ENCODE measurements around the gene SETBP1.

The SETBP1 gene

DNA sequence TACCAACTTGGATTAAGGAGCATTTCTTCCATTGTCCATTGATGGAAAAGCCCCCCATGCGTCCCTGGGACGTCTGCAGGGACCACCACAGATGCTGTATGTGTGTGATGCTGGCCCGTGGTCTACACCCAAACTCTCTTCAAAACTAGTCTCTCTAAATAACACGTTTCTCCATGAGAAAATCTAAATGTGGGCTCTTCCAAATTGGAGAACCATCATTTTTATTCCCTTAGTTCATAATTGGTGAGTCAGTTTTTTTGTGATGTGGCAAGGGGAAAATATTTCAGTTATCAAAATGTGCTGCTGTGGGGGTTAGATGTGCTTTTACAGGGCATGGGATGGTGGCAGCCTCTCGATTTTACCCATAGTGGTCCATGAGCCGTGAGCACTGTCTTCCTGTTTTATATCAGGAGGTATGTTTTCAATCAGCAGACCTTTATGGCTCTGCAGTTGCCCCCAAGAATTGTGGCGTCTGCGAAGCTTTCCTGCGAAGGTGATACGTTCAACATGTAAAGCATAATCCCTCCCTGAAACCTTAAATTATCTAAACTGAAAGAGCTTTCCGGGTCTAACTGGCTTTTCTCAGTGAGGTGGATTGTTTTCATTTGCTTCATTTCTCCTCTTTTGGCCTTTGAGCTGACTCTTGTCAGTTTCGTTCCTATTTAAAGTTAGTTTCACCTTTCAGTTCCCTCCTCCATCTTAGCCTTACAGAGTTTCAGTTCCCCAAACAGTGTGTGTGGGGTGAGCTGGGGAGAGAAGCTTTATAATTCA, 78.4 kb downstream of the SETBP1 start:
- H3K36me3 ChIP-seq (ENCODE audit: control insufficient read depth, insufficient read depth, low read length) = no peaks in the 10 kb centered on the region
- H3K4me3 ChIP-seq (ENCODE audit: low read depth, low read length) = no peak overlapping the region
- H3K9me3 ChIP-seq (ENCODE audit: control insufficient read depth, insufficient read depth, low read length) = no peaks in the 10 kb centered on the region
- H3K9ac ChIP-seq (ENCODE audit: low read depth, low read length) = no peak overlapping the region
- no peaks in the 10 kb centered on the region for H3K4me1 ChIP-seq (ENCODE audit: control insufficient read depth, insufficient read depth, low read length)
- H3K27me3 ChIP-seq (ENCODE audit: control insufficient read depth, insufficient read depth, low read length) = no peaks in the 10 kb centered on the region

- no peak overlapping the region for H3K4me3 ChIP-seq (ENCODE audit: low read depth, low read length)
- no peaks in the 10 kb centered on the region for H3K36me3 ChIP-seq (ENCODE audit: control insufficient read depth, insufficient read depth, low read length)
- H3K9me3 ChIP-seq (ENCODE audit: control insufficient read depth, insufficient read depth, low read length) = no peaks in the 10 kb centered on the region
- H3K4me1 ChIP-seq (ENCODE audit: control insufficient read depth, insufficient read depth, low read length) = no peaks in the 10 kb centered on the region
- no peak overlapping the region for H3K9ac ChIP-seq (ENCODE audit: low read depth, low read length)
- no peaks in the 10 kb centered on the region for H3K27me3 ChIP-seq (ENCODE audit: control insufficient read depth, insufficient read depth, low read length)
These were observed 79.2 kb downstream of the SETBP1 start for GRCh38 chr18:44759925-44760342.

- Histone ChIP-seq H3K4me3 (ENCODE audit: low read depth, low read length) (no peak overlapping the region), H3K9ac (ENCODE audit: low read depth, low read length) (no peak overlapping the region), H3K36me3 (ENCODE audit: control insufficient read depth, insufficient read depth, low read length) (no peaks in the 10 kb centered on the region), H3K27me3 (ENCODE audit: control insufficient read depth, insufficient read depth, low read length) (no peaks in the 10 kb centered on the region), H3K4me1 (ENCODE audit: control insufficient read depth, insufficient read depth, low read length) (no peaks in the 10 kb centered on the region), H3K9me3 (ENCODE audit: control insufficient read depth, insufficient read depth, low read length) (no peaks in the 10 kb centered on the region)
These were observed 81.1 kb downstream of the SETBP1 start for GRCh38 chr18:44761812-44762211.

- Histone ChIP-seq H3K9me3 (ENCODE audit: control insufficient read depth, insufficient read depth, low read length) (no peaks in the 10 kb centered on the region), H3K36me3 (ENCODE audit: control insufficient read depth, insufficient read depth, low read length) (no peaks in the 10 kb centered on the region), H3K9ac (ENCODE audit: low read depth, low read length) (no peak overlapping the region), H3K27me3 (ENCODE audit: control insufficient read depth, insufficient read depth, low read length) (no peaks in the 10 kb centered on the region), H3K4me3 (ENCODE audit: low read depth, low read length) (no peak overlapping the region), H3K4me1 (ENCODE audit: control insufficient read depth, insufficient read depth, low read length) (no peaks in the 10 kb centered on the region)
These were observed 82.6 kb downstream of the SETBP1 start for GRCh38 chr18:44763327-44763726.

GRCh38 chr18:44764863-44765262, 84.2 kb downstream of the SETBP1 start:
- no peak overlapping the region for H3K4me3 ChIP-seq (ENCODE audit: low read depth, low read length)
- H3K9me3 ChIP-seq (ENCODE audit: control insufficient read depth, insufficient read depth, low read length) = no peaks in the 10 kb centered on the region
- H3K27me3 ChIP-seq (ENCODE audit: control insufficient read depth, insufficient read depth, low read length) = no peaks in the 10 kb centered on the region
- H3K9ac ChIP-seq (ENCODE audit: low read depth, low read length) = no peak overlapping the region
- H3K4me1 ChIP-seq (ENCODE audit: control insufficient read depth, insufficient read depth, low read length) = no peaks in the 10 kb centered on the region
- no peaks in the 10 kb centered on the region for H3K36me3 ChIP-seq (ENCODE audit: control insufficient read depth, insufficient read depth, low read length)

DNA sequence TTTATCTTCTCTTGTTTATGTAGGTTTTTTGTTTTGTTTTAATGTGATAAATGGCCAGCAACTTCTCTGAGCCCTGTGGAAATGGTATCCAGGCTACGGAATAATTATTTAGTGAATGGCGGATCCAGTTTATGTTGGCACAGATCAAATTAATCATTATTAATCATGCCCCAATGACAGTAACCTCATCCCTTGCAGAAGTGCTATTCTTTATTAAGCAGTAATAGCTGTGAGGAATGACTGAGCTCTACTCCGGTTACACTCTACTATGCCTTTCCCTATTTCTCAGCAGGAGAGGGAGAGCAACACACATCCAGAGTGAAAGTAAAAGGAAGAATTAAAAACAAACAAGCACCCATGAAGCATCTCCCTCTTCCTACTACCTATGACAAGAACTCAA, 84.8 kb downstream of the SETBP1 start:
- H3K9me3 ChIP-seq (ENCODE audit: control insufficient read depth, insufficient read depth, low read length) = no peaks in the 10 kb centered on the region
- no peaks in the 10 kb centered on the region for H3K4me1 ChIP-seq (ENCODE audit: control insufficient read depth, insufficient read depth, low read length)
- no peak overlapping the region for H3K9ac ChIP-seq (ENCODE audit: low read depth, low read length)
- H3K36me3 ChIP-seq (ENCODE audit: control insufficient read depth, insufficient read depth, low read length) = no peaks in the 10 kb centered on the region
- no peaks in the 10 kb centered on the region for H3K27me3 ChIP-seq (ENCODE audit: control insufficient read depth, insufficient read depth, low read length)
- no peak overlapping the region for H3K4me3 ChIP-seq (ENCODE audit: low read depth, low read length)

DNA sequence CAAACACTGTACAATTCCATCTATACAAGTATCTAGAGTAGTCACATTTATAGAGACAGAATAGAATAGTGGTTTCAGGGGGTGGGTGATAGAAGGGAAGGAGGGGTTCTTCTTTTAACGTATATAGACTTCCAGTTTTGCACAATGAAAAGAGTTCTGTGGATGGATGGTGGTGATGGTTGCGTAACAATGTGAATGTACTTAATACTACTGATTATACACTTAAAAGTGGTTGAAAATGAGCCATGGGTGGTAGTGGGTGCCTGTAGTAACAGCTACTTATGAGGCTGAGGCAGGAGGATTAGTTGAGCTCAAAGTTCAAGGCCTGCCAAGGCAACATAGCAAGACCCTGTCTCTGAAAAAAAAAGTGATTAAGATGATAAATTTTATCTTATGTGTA, 85.8 kb downstream of the SETBP1 start:
- no peaks in the 10 kb centered on the region for H3K36me3 ChIP-seq (ENCODE audit: control insufficient read depth, insufficient read depth, low read length)
- H3K27me3 ChIP-seq (ENCODE audit: control insufficient read depth, insufficient read depth, low read length) = no peaks in the 10 kb centered on the region
- H3K4me1 ChIP-seq (ENCODE audit: control insufficient read depth, insufficient read depth, low read length) = no peaks in the 10 kb centered on the region
- H3K9me3 ChIP-seq (ENCODE audit: control insufficient read depth, insufficient read depth, low read length) = no peaks in the 10 kb centered on the region
- no peak overlapping the region for H3K4me3 ChIP-seq (ENCODE audit: low read depth, low read length)
- H3K9ac ChIP-seq (ENCODE audit: low read depth, low read length) = no peak overlapping the region

DNA sequence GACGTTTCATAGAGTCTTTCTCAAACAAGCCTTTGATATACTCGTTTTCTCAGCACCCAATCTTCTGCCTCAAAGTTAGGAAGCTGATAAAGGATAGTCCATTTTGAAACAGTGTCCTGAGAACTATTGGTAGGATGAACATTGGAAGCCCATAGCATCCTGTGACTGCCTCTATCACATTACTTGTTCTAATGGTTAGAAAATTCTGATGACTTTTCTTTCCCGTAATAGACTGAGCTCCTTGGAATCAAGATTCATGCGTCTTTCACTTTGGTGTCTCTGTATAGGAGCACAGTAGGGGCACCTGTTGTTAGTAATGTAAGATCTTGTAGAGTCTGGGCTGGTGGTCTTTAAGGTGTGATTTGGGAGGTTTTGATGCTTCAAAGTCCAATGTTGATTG, 87.1 kb downstream of the SETBP1 start:
- H3K4me1 ChIP-seq (ENCODE audit: control insufficient read depth, insufficient read depth, low read length) = no peaks in the 10 kb centered on the region
- H3K9ac ChIP-seq (ENCODE audit: low read depth, low read length) = no peak overlapping the region
- H3K36me3 ChIP-seq (ENCODE audit: control insufficient read depth, insufficient read depth, low read length) = no peaks in the 10 kb centered on the region
- no peaks in the 10 kb centered on the region for H3K27me3 ChIP-seq (ENCODE audit: control insufficient read depth, insufficient read depth, low read length)
- no peak overlapping the region for H3K4me3 ChIP-seq (ENCODE audit: low read depth, low read length)
- no peaks in the 10 kb centered on the region for H3K9me3 ChIP-seq (ENCODE audit: control insufficient read depth, insufficient read depth, low read length)

DNA sequence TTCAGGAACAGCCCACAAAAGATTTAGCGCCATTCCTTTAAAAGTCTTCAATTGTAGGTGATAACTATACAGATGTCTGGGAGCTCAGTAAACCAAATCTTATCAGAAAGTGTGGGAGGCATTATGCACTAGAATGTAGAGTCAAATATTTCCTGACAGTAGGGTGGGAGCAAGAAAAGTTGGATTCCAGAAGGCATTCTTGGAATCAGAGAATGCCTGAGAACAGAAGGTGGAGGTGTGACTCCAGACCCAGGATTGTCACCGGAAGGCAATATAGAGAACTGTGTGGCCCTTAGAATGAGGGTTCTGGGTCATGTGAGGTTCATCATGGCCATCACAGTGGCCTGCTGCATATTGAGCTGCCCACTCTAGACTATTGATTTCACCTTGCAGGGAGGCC, 90.0 kb downstream of the SETBP1 start:
- Histone ChIP-seq H3K4me1 (ENCODE audit: control insufficient read depth, insufficient read depth, low read length) (no peaks in the 10 kb centered on the region), H3K4me3 (ENCODE audit: low read depth, low read length) (no peak overlapping the region), H3K27me3 (ENCODE audit: control insufficient read depth, insufficient read depth, low read length) (no peaks in the 10 kb centered on the region), H3K9ac (ENCODE audit: low read depth, low read length) (no peak overlapping the region), H3K9me3 (ENCODE audit: control insufficient read depth, insufficient read depth, low read length) (no peaks in the 10 kb centered on the region), H3K36me3 (ENCODE audit: control insufficient read depth, insufficient read depth, low read length) (no peaks in the 10 kb centered on the region)

DNA sequence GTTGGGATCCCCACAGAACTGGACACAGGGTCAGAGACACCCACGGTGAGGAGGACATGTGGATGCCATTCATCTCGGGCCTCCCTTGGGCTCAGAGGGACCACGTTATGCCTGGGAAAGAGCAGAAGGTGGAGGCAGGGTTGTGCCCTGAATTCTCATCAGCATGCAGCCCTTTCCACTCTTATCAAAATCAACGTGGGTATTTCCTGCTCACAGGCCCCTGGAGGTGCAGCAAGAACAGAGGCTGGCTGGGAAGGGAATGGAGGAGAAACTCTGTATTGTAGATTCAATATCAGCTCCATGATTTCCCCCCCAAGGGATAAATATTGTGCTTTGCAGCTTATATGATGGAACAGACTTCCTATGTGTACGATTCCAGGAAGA, 90.9 kb downstream of the SETBP1 start:
- Histone ChIP-seq H3K27me3 (ENCODE audit: control insufficient read depth, insufficient read depth, low read length) (no peaks in the 10 kb centered on the region), H3K9ac (ENCODE audit: low read depth, low read length) (no peak overlapping the region)

GRCh38 chr18:44771956-44772917, 91.5 kb downstream of the SETBP1 start:
- Histone ChIP-seq H3K36me3 (ENCODE audit: control insufficient read depth, insufficient read depth, low read length) (no peaks in the 10 kb centered on the region), H3K27me3 (ENCODE audit: control insufficient read depth, insufficient read depth, low read length) (no peaks in the 10 kb centered on the region), H3K4me1 (ENCODE audit: control insufficient read depth, insufficient read depth, low read length) (no peaks in the 10 kb centered on the region), H3K9ac (ENCODE audit: low read depth, low read length) (no peak overlapping the region), H3K9me3 (ENCODE audit: control insufficient read depth, insufficient read depth, low read length) (no peaks in the 10 kb centered on the region), H3K4me3 (ENCODE audit: low read depth, low read length) (no peak overlapping the region)

More for the DNA sequence above, 90.9 kb downstream of the SETBP1 start:
- Histone ChIP-seq H3K4me3 (ENCODE audit: low read depth, low read length) (no peak overlapping the region), H3K36me3 (ENCODE audit: control insufficient read depth, insufficient read depth, low read length) (no peaks in the 10 kb centered on the region), H3K4me1 (ENCODE audit: control insufficient read depth, insufficient read depth, low read length) (no peaks in the 10 kb centered on the region), H3K9me3 (ENCODE audit: control insufficient read depth, insufficient read depth, low read length) (no peaks in the 10 kb centered on the region)
